ENCODE measurements around the gene TMEM74B.

Gene TMEM74B

GRCh38 chr20:1131354-1131753, 53.4 kb downstream of the TMEM74B start:
- no peak for DNase-seq

GRCh38 chr20:1130847-1131246, 53.9 kb downstream of the TMEM74B start:
- no peak for DNase-seq

All from activated CD4-positive, alpha-beta T cell treated with anti-CD3 and anti-CD28 coated beads for 4 hours (primary cell).